Choroid plexus epithelial cell (primary cell): Measurements from ENCODE around the gene PDCD1.

Experiments
- DNase-seq: peaks from one replicate; pipeline ENCODE4 v3.0.0-alpha.2; 2010; ENCODE audit warnings: low read depth
- H3K4me3 ChIP-seq: 2 replicates; pipeline ENCODE4 v1.5.1; 2011; ENCODE audit warnings: low read depth, mild to moderate bottlenecking, control low read depth, low read length, moderate library complexity
- CTCF ChIP-seq: conservative IDR thresholded peaks from 2 replicates; pipeline ENCODE4 v1.5.1; 2011; ENCODE audit warnings: low read depth, mild to moderate bottlenecking, control low read depth, inconsistent platforms, low read length, moderate library complexity

Gene PDCD1

GRCh38 chr2:241888641-241889040 lies 29.9 kb upstream of the PDCD1 start:
- no peak for DNase-seq
- TF ChIP-seq CTCF, result no peak
- H3K4me3 ChIP-seq, result no peak overlapping the region

GRCh38 chr2:241887806-241888522 lies 29.3 kb upstream of the PDCD1 start:
- no peak overlapping the region for H3K4me3 ChIP-seq
- DNase-seq, result no peak
- TF ChIP-seq CTCF, result no peak

DNA sequence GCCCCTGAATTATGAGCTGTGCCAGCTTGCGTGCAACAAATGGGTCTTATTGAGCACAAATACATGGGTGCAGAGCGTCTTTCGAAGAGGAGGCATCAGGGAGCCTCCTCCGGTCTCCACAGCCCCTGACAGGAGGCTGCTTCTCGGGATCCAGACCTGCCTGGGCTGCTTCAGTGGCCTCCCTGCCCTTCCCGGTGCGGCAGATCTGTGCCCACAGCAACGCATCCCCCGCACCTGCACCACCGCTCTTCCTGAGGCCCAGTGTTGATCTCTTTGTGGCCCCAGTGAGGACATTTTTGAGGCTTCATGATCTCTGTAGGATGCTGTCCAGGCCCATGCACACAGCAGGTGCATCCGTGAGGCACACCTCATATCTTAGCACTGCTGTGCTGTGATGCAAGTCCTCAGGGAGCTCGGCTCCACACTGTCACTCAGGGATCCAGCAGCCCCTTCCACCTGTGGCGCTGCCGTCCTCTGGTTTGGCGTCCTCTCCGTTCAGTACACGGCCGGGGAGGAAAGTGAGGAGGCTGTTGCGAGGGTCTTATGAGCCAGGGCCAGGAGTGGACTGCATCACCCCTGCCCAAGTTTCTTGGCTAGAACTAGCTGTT lies 28.2 kb upstream of the PDCD1 start:
- H3K4me3 ChIP-seq, result no peak overlapping the region
- TF ChIP-seq CTCF, result no peak
- no peak for DNase-seq

GRCh38 chr2:241885946-241886643 lies 27.4 kb upstream of the PDCD1 start:
- no peak for DNase-seq
- no peak for TF ChIP-seq CTCF
- no peak overlapping the region for H3K4me3 ChIP-seq

DNA sequence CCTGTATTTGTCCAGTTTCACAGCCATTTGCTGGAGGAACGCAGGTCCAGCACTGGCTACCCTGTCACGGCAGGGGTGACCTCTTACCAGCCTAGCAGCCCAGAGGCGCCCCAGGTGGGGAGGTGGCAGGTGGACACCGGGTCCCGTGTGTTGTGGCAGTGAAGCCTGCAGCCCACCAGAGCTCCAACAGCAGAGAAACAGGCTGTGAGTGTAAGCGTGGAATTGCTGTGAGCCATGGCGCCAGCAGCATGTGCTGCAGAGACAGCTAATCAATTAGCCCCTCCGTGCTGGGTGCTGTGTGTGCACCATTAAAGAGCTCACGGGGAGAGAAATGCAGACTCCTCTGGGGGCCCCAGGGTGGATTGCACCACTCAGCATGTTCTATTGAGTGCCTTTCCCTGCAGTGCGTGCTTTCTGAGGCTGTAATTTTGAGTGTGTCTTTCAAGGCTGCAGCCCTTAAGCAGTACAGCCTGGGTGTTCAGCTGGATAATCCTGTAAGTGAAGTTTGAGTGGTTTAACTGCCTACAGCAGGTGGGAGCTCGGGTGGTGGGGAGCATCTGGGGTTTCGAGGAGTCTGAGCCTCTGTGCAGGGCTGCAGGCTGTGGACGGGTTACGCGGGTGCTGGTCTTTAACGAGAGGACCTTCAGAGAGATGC lies 26.7 kb upstream of the PDCD1 start:
- no peak for TF ChIP-seq CTCF
- no peak for DNase-seq
- H3K4me3 ChIP-seq, result no peak overlapping the region

- H3K4me3 ChIP-seq, result no peak overlapping the region
- TF ChIP-seq CTCF, result no peak
- no peak for DNase-seq
Observed at GRCh38 chr2:241884951-241885290, 26.2 kb upstream of the PDCD1 start.
